ENCODE results near the gene HNRNPF. TPM values are rescaled to one million over a fixed set of nuclear protein-coding genes. Genes with fewer than 3 reads are reported as not detected.
A peak's percentile ranks its signal among the peaks of the same experiment; 100 is the strongest.

Gene HNRNPF
- total and polyA plus RNA-seq, 2 of the 8 experiments (the other 6 are each of a cell fraction or from before 2014, with no cell fraction given): 209 to 389 TPM

DNA sequence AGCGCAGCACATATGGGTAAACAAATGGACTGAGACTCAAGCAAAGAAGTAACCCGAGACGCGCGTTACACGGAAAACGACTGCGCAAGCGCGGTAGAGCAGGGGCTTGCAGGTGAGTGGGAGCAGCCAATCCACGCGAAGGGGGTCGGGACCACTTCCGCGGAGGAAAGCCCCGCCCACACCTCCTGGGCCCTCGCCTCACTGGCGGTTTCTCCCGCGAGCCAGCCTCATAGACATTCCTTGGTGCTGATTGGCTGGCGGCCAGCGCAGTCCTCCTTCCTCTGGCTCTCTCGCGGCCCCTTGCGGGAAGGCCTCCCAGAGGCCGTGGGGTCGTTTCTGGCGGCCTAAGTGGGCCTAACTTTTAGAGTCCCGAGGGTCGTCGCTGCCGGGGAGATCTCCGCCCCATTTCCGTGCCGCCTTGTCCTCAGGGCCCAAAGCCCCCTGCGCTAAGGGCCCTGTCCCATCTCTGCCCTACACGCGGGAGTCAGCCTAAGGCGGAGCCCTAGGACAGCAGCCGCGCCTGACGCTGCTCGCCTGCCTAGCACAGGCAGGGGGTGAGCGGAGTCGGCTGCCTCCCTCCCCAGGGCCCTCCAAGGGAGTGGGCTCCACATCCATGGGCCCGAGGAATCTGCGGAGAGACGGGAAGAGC, 46.7 kb downstream of the HNRNPF start:
- H3K4ac ChIP-seq (replicated peaks; ENCODE audit: insufficient read length, low read depth, low read length): peak overlapping the region; percentile 83
- ChIA-PET CTCF (ENCODE audit: partially characterized antibody) (interaction anchor here (0.5 to 2.8 kb wide), 9 partner anchors 11 to 161 kb away, joined by 3 to 6 read pairs (median 4); no protein-coding TSS in a partner anchor), POLR2A (ENCODE audit: partially characterized antibody) (interaction anchor here (1.0 to 1.5 kb wide), 4 partner anchors 31 to 45 kb away, joined by 3 to 5 read pairs (median 4); no protein-coding TSS in a partner anchor)
- H3K79me2 ChIP-seq (ENCODE audit: control insufficient read depth in 1 of 2, insufficient read depth in 2 of 2, low read length in 2 of 2): no peaks in the 10 kb centered on the region
- peak overlapping the region; percentile 89 for H3K18ac ChIP-seq (ENCODE audit: extremely low read depth, low read length)
- 11% methylated on average over 39 of the region's 48 CpGs; no CpG with 5 or more reads in 1 of the 2 experiments for WGBS, 2 experiments (ENCODE audit: extremely low coverage in 1 of 2, insufficient coverage in 1 of 2, insufficient read length in 1 of 2, insufficient replicate concordance in 2 of 2, low coverage in 1 of 2, low lambda C conversion rate in 2 of 2, missing lambda C conversion rate in 1 of 2)
- no peaks in the 10 kb centered on the region for H3K36me3 ChIP-seq (ENCODE audit: control insufficient read depth in 2 of 4, insufficient read depth in 4 of 4, low read length in 3 of 4)
- peak overlapping the region; percentile 73 to 88 for H3K4me2 ChIP-seq (ENCODE audit: insufficient read depth in 1 of 2, low read depth in 2 of 2, low read length in 2 of 2)
- DNase-seq (ENCODE audit: low read depth in 1 of 2, low spot score in 2 of 2) (peak; percentile 86 to 92), FAIRE-seq (peak; percentile 65)
- H2AK5ac ChIP-seq (ENCODE audit: low read depth, low read length): no peak overlapping the region
- H4K20me1 ChIP-seq (replicated peaks in 1 of 2; ENCODE audit: control insufficient read depth in 1 of 2, insufficient read depth in 2 of 2, low read length in 2 of 2): no peaks in the 10 kb centered on the region
- peak overlapping the region; percentile 96 for H4K8ac ChIP-seq (ENCODE audit: extremely low read depth, insufficient read depth, low read length)
- peak overlapping the region; percentile 85 for H2AFZ ChIP-seq (ENCODE audit: low read length)
- no peak overlapping the region for H2BK20ac ChIP-seq (ENCODE audit: low read length)
- H3K23me2 ChIP-seq (ENCODE audit: low read depth, low read length): peaks cover 9% of the 10 kb centered on the region; the same call in 1 of the 2 replicates
- H3K23ac ChIP-seq (ENCODE audit: insufficient read length): no peak overlapping the region
- H3K9me3 ChIP-seq (ENCODE audit: insufficient read depth in 2 of 2, low read depth in 1 of 2, low read length in 1 of 2): no peaks in the 10 kb centered on the region
- H2BK120ac ChIP-seq (replicated peaks; ENCODE audit: low read depth, low read length): peak overlapping the region; percentile 37
- peak overlapping the region; percentile 82 for H4K91ac ChIP-seq (replicated peaks; ENCODE audit: insufficient read length, low read length)
- no peaks in the 10 kb centered on the region; a peak in 2 of 7 replicates for H3K27me3 ChIP-seq (replicated peaks in 1 of 4; ENCODE audit: control insufficient read depth in 3 of 4, extremely low read depth in 1 of 4, insufficient read depth in 3 of 4, low read length in 3 of 4)
- H3K79me1 ChIP-seq (ENCODE audit: low read depth, low read length): no peaks in the 10 kb centered on the region
- H2BK15ac ChIP-seq (ENCODE audit: low read length): peak overlapping the region; percentile 98
- H4K5ac ChIP-seq (ENCODE audit: insufficient read length, low read depth, low read length): peak overlapping the region; percentile 80
- H3K4me1 ChIP-seq (replicated peaks in 1 of 4; ENCODE audit: control insufficient read depth in 3 of 4, insufficient read depth in 4 of 4, low read length in 3 of 4): peaks cover 0 to 7% (median 2%) of the 10 kb centered on the region in 4 experiments; a peak in 4 of 7 replicates
- H3K27ac ChIP-seq (ENCODE audit: low read depth, low read length): peak overlapping the region; percentile 32; the same call in 1 of the 2 replicates
- peak overlapping the region in 3 of 4 experiments; percentile 31 to 74 (median 34); a peak in 4 of 7 replicates for H3K9ac ChIP-seq (replicated peaks in 1 of 4; ENCODE audit: extremely low read depth in 1 of 4, low read depth in 3 of 4, low read length in 3 of 4)
- peak overlapping the region; percentile 49 to 69 (median 62) for H3K4me3 ChIP-seq (ENCODE audit: extremely low read depth in 1 of 4, insufficient read depth in 2 of 4, low read depth in 3 of 4, low read length in 4 of 4)
- H3K14ac ChIP-seq (ENCODE audit: insufficient read length): no peak overlapping the region
- H3K56ac ChIP-seq (replicated peaks; ENCODE audit: insufficient read length, low read depth, low read length): peak overlapping the region; percentile 54
- peak overlapping the region; percentile 87; the same call in 1 of the 2 replicates for H2BK5ac ChIP-seq (ENCODE audit: low read depth, low read length)
- H2BK12ac ChIP-seq (ENCODE audit: low read depth, low read length): no peak overlapping the region
- TF ChIP-seq CHD2 (IDR thresholded peaks at IDR 0.05; ENCODE audit: low read length) (peak; percentile 51; the same call in 1 of the 2 replicates), E2F6 (IDR thresholded peaks at IDR 0.05) (peak; percentile 89), TBP (IDR thresholded peaks at IDR 0.05; ENCODE audit: low read depth, low read length) (peak; percentile 7; the same call in 1 of the 2 replicates), TAF1 (IDR thresholded peaks at IDR 0.05; ENCODE audit: low read depth, low read length) (0 out of 2 replicates have a peak, but pooled peaks have one; percentile 26), CBX8 (IDR thresholded peaks at IDR 0.05; ENCODE audit: borderline replicate concordance, low read depth, low read length) (no peak), GTF2F1 (IDR thresholded peaks at IDR 0.05; ENCODE audit: borderline replicate concordance, low read depth, low read length) (no peak), KDM4A (IDR thresholded peaks at IDR 0.05; ENCODE audit: low read depth, low read length, severe bottlenecking) (peak; percentile 53), BCL11A (IDR thresholded peaks at IDR 0.05; ENCODE audit: low read depth in 2 of 2, low read length in 2 of 2) (no peak), PHF8 (conservative IDR thresholded peaks at IDR 0.05; ENCODE audit: low read depth, low read length) (peak; percentile 57), YY1 (IDR thresholded peaks at IDR 0.05; ENCODE audit: low read depth, low read length) (0 out of 2 replicates have a peak, but pooled peaks have one; percentile 5), RAD21 (IDR thresholded peaks at IDR 0.05 in 1 of 2, conservative IDR thresholded peaks at IDR 0.05 in 1 of 2; ENCODE audit: low read depth in 2 of 2, low read length in 2 of 2) (peak; percentile 20 to 23; a peak in 3 of 4 replicates)

Data from H1 (cell line).